Superior temporal gyrus (tissue), 1 donor: ENCODE measurements around the gene IPCEF1.

Experiments used
- DNase-seq: peaks from one replicate; pipeline ENCODE4 v3.0.0-alpha.2; 2016; ENCODE audit errors: extremely low spot score

IPCEF1 gene

GRCh38 chr6:154292855-154293519 is 63.6 kb downstream of the IPCEF1 start:
- DNase-seq, result no peak

GRCh38 chr6:154292066-154292465 is 64.5 kb downstream of the IPCEF1 start:
- DNase-seq, result no peak

- DNase-seq, result no peak
Measured at GRCh38 chr6:154289818-154290508, 66.6 kb downstream of the IPCEF1 start.

- no peak for DNase-seq
Measured at GRCh38 chr6:154285826-154286225, 70.8 kb downstream of the IPCEF1 start.

GRCh38 chr6:154284313-154284853 is 72.2 kb downstream of the IPCEF1 start:
- no peak for DNase-seq

- DNase-seq, result no peak
Measured at GRCh38 chr6:154280521-154280920, 76.1 kb downstream of the IPCEF1 start.

- no peak for DNase-seq
Measured at GRCh38 chr6:154277629-154278017, 79.0 kb downstream of the IPCEF1 start.

- peak; percentile 86 for DNase-seq
Measured at GRCh38 chr6:154276810-154277628, 79.6 kb downstream of the IPCEF1 start.

GRCh38 chr6:154274168-154274567 is 82.4 kb downstream of the IPCEF1 start:
- DNase-seq, result no peak

GRCh38 chr6:154268486-154268885 is 88.1 kb downstream of the IPCEF1 start:
- DNase-seq, result no peak

GRCh38 chr6:154267508-154268106 is 89.0 kb downstream of the IPCEF1 start:
- no peak for DNase-seq

- no peak for DNase-seq
Measured at GRCh38 chr6:154266560-154267099, 90.0 kb downstream of the IPCEF1 start.

GRCh38 chr6:154261688-154262397 is 94.8 kb downstream of the IPCEF1 start:
- DNase-seq, result no peak

GRCh38 chr6:154258064-154258757 is 98.4 kb downstream of the IPCEF1 start:
- DNase-seq, result no peak

GRCh38 chr6:154257067-154257466 is 99.5 kb downstream of the IPCEF1 start:
- no peak for DNase-seq

GRCh38 chr6:154252678-154253077 is 103.9 kb downstream of the IPCEF1 start:
- DNase-seq, result no peak

- no peak for DNase-seq
Measured at GRCh38 chr6:154251116-154251515, 105.5 kb downstream of the IPCEF1 start.

- DNase-seq, result no peak
Measured at GRCh38 chr6:154249499-154250298, 106.9 kb downstream of the IPCEF1 start.

- peak; percentile 47 for DNase-seq
Measured at GRCh38 chr6:154247119-154247861, 109.3 kb downstream of the IPCEF1 start.
